H9 (cell line): ENCODE measurements around the gene AMY1A. TPM values are rescaled to one million over a fixed set of nuclear protein-coding genes. Genes with fewer than 3 reads are reported as not detected.
"Not testable (repeated sequence)": the region's sequence is repeated elsewhere in the genome, so short reads cannot be mapped to it uniquely, and the experiment has no call there.

Experiments used
- DNase-seq: peaks from one replicate; pipeline ENCODE4 v3.0.0-alpha.2; 2017
- H2AFZ ChIP-seq: one replicate; pipeline ENCODE4 v1.6.1; 2013; ENCODE audit warnings: mild to moderate bottlenecking, low read length, control low read depth, moderate library complexity
- H2AK5ac ChIP-seq: 2 replicates; pipeline ENCODE4 v1.6.1; 2013; ENCODE audit warnings: low read length, control low read depth, mixed read lengths; ENCODE audit not compliant: insufficient read length
- H2BK120ac ChIP-seq: one replicate; pipeline ENCODE4 v1.6.1; 2013; ENCODE audit warnings: low read depth, mild to moderate bottlenecking, low read length, control low read depth, inconsistent platforms; ENCODE audit not compliant: poor library complexity, severe bottlenecking
- H2BK12ac ChIP-seq: 2 replicates; pipeline ENCODE4 v1.6.1; 2013; ENCODE audit warnings: low read length, control low read depth, mixed read lengths, low read depth; ENCODE audit not compliant: insufficient read length
- H2BK15ac ChIP-seq: 2 replicates; pipeline ENCODE4 v1.6.1; 2013; ENCODE audit warnings: low read depth, low read length, control low read depth
- H2BK20ac ChIP-seq: one replicate; pipeline ENCODE4 v1.6.1; 2013; ENCODE audit warnings: low read depth, mild to moderate bottlenecking, low read length, control low read depth, inconsistent platforms; ENCODE audit not compliant: poor library complexity, severe bottlenecking
- H2BK5ac ChIP-seq: 2 replicates; pipeline ENCODE4 v1.6.1; 2013; ENCODE audit warnings: low read length, control low read depth, mixed read lengths; ENCODE audit not compliant: insufficient read length
- H3K14ac ChIP-seq: 2 replicates; pipeline ENCODE4 v1.6.1; 2013; ENCODE audit warnings: low read length, control low read depth; ENCODE audit not compliant: insufficient read depth
- H3K18ac ChIP-seq: 2 replicates; pipeline ENCODE4 v1.6.1; 2013; ENCODE audit warnings: low read depth, mild to moderate bottlenecking, mixed read lengths, low read length, control low read depth; ENCODE audit not compliant: insufficient read length
- H3K23ac ChIP-seq: 2 replicates; pipeline ENCODE4 v1.6.1; 2013; ENCODE audit warnings: low read length, control low read depth, mixed read lengths, low read depth; ENCODE audit not compliant: insufficient read length
- H3K23me2 ChIP-seq: 2 replicates; pipeline ENCODE4 v1.6.1; 2013; ENCODE audit warnings: low read depth, mild to moderate bottlenecking, mixed read lengths, low read length, control low read depth; ENCODE audit not compliant: insufficient read length, poor library complexity, severe bottlenecking
- H3K27ac ChIP-seq: 2 replicates; pipeline ENCODE4 v1.5.1; 2013; ENCODE audit warnings: low read length, control low read depth, mixed read lengths, low read depth; ENCODE audit not compliant: insufficient read length
- H3K27me3 ChIP-seq: 2 replicates; pipeline ENCODE4 v1.6.1; 2013; ENCODE audit warnings: low read length, control low read depth, inconsistent platforms; ENCODE audit not compliant: insufficient read depth
- H3K4ac ChIP-seq: 2 replicates; pipeline ENCODE4 v1.6.1; 2013; ENCODE audit warnings: low read depth, mild to moderate bottlenecking, control low read depth, inconsistent platforms, low read length, moderate library complexity
- H3K4me1 ChIP-seq: 2 replicates; pipeline ENCODE4 v1.6.1; 2013; ENCODE audit warnings: low read length, control low read depth, inconsistent platforms; ENCODE audit not compliant: insufficient read depth
- H3K4me2 ChIP-seq: 2 replicates; pipeline ENCODE4 v1.6.1; 2013; ENCODE audit warnings: low read length, control low read depth, mixed read lengths; ENCODE audit not compliant: insufficient read length, insufficient read depth
- H3K56ac ChIP-seq: 2 replicates; pipeline ENCODE4 v1.6.1; 2013; ENCODE audit warnings: low read depth, mild to moderate bottlenecking, mixed read lengths, low read length, control low read depth; ENCODE audit not compliant: insufficient read length
- H3K79me1 ChIP-seq: 2 replicates; pipeline ENCODE4 v1.6.1; 2013; ENCODE audit warnings: low read depth, mild to moderate bottlenecking, moderate library complexity, low read length, control low read depth, inconsistent platforms; ENCODE audit not compliant: insufficient read depth, poor library complexity, severe bottlenecking
- H3K79me2 ChIP-seq: 2 replicates; pipeline ENCODE4 v1.6.1; 2013; ENCODE audit warnings: low read length, control low read depth, inconsistent platforms; ENCODE audit not compliant: insufficient read depth
- H3K9ac ChIP-seq: 2 replicates; pipeline ENCODE4 v1.6.1; 2013; ENCODE audit warnings: low read length, control low read depth, mixed read lengths; ENCODE audit not compliant: insufficient read length; ENCODE audit errors: extremely low read depth
- H3K9me3 ChIP-seq: one replicate; pipeline ENCODE4 v1.6.1; 2013; ENCODE audit warnings: low read depth, low read length, inconsistent platforms; ENCODE audit not compliant: control insufficient read depth
- H3T11ph ChIP-seq: one replicate; pipeline ENCODE4 v1.6.1; 2013; ENCODE audit warnings: mild to moderate bottlenecking, low read length, control low read depth, inconsistent platforms
- H4K20me1 ChIP-seq: one replicate; pipeline ENCODE4 v1.6.1; 2013; ENCODE audit not compliant: control insufficient read depth, insufficient read length, insufficient read depth
- H4K5ac ChIP-seq: 2 replicates; pipeline ENCODE4 v1.6.1; 2013; ENCODE audit warnings: low read depth, mild to moderate bottlenecking, mixed read lengths, low read length, control low read depth; ENCODE audit not compliant: insufficient read length
- H4K8ac ChIP-seq: replicated peaks from 2 replicates; pipeline ENCODE4 v1.6.1; 2013; ENCODE audit warnings: low read length, control low read depth, mixed read lengths, low read depth; ENCODE audit not compliant: insufficient read length
- H4K91ac ChIP-seq: 2 replicates; pipeline ENCODE4 v1.6.1; 2013; ENCODE audit warnings: low read depth, mild to moderate bottlenecking, moderate library complexity, mixed read lengths, low read length, control low read depth; ENCODE audit not compliant: insufficient read length
- H3K27ac Mint-ChIP-seq, 3 experiments: 2 replicates in 2 of 3; 3 replicates in 1 of 3; pipeline ENCODE4 v1.8.0; 2020 to 2021; ENCODE audit warnings: mixed read lengths in 3 of 3, mild to moderate bottlenecking in 1 of 3, moderate library complexity in 1 of 3
- H3K27me3 Mint-ChIP-seq: 2 replicates; pipeline ENCODE4 v1.8.0; 2021; ENCODE audit warnings: low read depth, mild to moderate bottlenecking, moderate library complexity, mixed read lengths
- H3K36me3 Mint-ChIP-seq, 3 experiments: 2 replicates in 2 of 3; 3 replicates in 1 of 3; pipeline ENCODE4 v1.8.0; 2020 to 2021; ENCODE audit warnings: low read depth in 3 of 3, mixed read lengths in 3 of 3; ENCODE audit not compliant: insufficient read depth in 1 of 3
- H3K4me1 Mint-ChIP-seq, 2 experiments: 2 replicates each; pipeline ENCODE4 v1.8.0; 2020; ENCODE audit warnings: mixed read lengths in 2 of 2
- H3K4me3 Mint-ChIP-seq, 2 experiments: 2 replicates in 1 of 2; 3 replicates in 1 of 2; pipeline ENCODE4 v1.8.0; 2020 to 2021; ENCODE audit warnings: mild to moderate bottlenecking in 2 of 2, mixed read lengths in 2 of 2, moderate library complexity in 1 of 2
- H3K9me3 Mint-ChIP-seq, 2 experiments: 2 replicates in 1 of 2; 3 replicates in 1 of 2; pipeline ENCODE4 v1.8.0; 2020; ENCODE audit warnings: mild to moderate bottlenecking in 2 of 2, mixed read lengths in 2 of 2, moderate library complexity in 1 of 2
- WGBS: extraction: QIAGEN DNeasy Blood & Tissue Kit; methylation state at CpG from one replicate; pipeline ENCODE4 v1.1.7; 2013; ENCODE audit warnings: missing lambda C conversion rate, low lambda C conversion rate, mixed read lengths; ENCODE audit not compliant: insufficient read length; ENCODE audit errors: extremely low coverage; 5-methylcytosine and 5-hydroxymethylcytosine counted together
- total RNA-seq: library from RNA; stranded (reverse); gene quantifications from 2 replicates; pipeline ENCODE4 v1.2.1, GENCODE V29; 2021

AMY1A gene
- total RNA-seq, 1 experiment from 2014 or later = not detected

- not testable (repeated sequence) for H4K8ac ChIP-seq, H2BK5ac ChIP-seq, DNase-seq, H2AK5ac ChIP-seq, H3K4me2 ChIP-seq, H2AFZ ChIP-seq, H3K4ac ChIP-seq, H3K23me2 ChIP-seq, H3K4me1 Mint-ChIP-seq, H3K27me3 ChIP-seq, H3K9ac ChIP-seq, H3K23ac ChIP-seq, H3K27me3 Mint-ChIP-seq, H2BK120ac ChIP-seq, H3K9me3 ChIP-seq, H4K20me1 ChIP-seq, H3T11ph ChIP-seq, H3K79me2 ChIP-seq, H3K4me3 Mint-ChIP-seq, H3K79me1 ChIP-seq, H3K27ac Mint-ChIP-seq, H3K36me3 Mint-ChIP-seq, H3K9me3 Mint-ChIP-seq, H2BK20ac ChIP-seq, H3K56ac ChIP-seq, H4K5ac ChIP-seq, H3K4me1 ChIP-seq, H3K18ac ChIP-seq, H2BK12ac ChIP-seq, H3K27ac ChIP-seq, H2BK15ac ChIP-seq, H4K91ac ChIP-seq, H3K14ac ChIP-seq
- no CpG with 5 or more reads among the region's 3 CpGs for WGBS
Measured at GRCh38 chr1:103710381-103710780, 54.8 kb downstream of the AMY1A start.

Other genes with a start within 250 kb of the AMY1A start
- gene RNPC3, start 130.1 kb upstream of the AMY1A start, total RNA-seq = 11.9 and 12.2 TPM in 2 replicates
- gene AMY2B, start 84.2 kb upstream of the AMY1A start, total RNA-seq = 0.90 and 1.2 TPM in 2 replicates
- not detected in 2 replicates for gene AMY2A, start 38.3 kb upstream of the AMY1A start, total RNA-seq
- not detected in 2 replicates for gene AMY1B, start 40.5 kb downstream of the AMY1A start, total RNA-seq
- gene AMY1C, start 94.1 kb downstream of the AMY1A start, total RNA-seq = not detected in 2 replicates